Effector memory CD8-positive, alpha-beta T cell (primary cell): ENCODE results near the gene MBL2.

Source experiments
- ATAC-seq: fragments of 150-1000 bp; cut with Tn5 transposase; replicated peaks from 2 replicates; pipeline ENCODE4 v1.10.0; 2021; ENCODE audit warnings: mild to moderate bottlenecking, moderate library complexity
- DNase-seq, 3 experiments: peaks; one replicate each; pipeline ENCODE4 v3.0.0; 2021
- H3K27ac Mint-ChIP-seq, 2 donors: one replicate each; pipeline ENCODE4 v1.8.0; 2022; ENCODE audit warnings: mild to moderate bottlenecking in 2 of 2, mixed read lengths in 2 of 2, moderate library complexity in 2 of 2
- H3K27me3 Mint-ChIP-seq, 2 donors: one replicate each; pipeline ENCODE4 v1.8.0; 2022; ENCODE audit warnings: mixed read lengths in 2 of 2
- H3K36me3 Mint-ChIP-seq: one replicate; pipeline ENCODE4 v1.8.0; 2022; ENCODE audit warnings: mild to moderate bottlenecking, moderate library complexity, mixed read lengths; ENCODE audit not compliant: insufficient read depth
- H3K4me1 Mint-ChIP-seq, 2 donors: one replicate each; pipeline ENCODE4 v1.8.0; 2022; ENCODE audit warnings: low read depth in 2 of 2, mixed read lengths in 2 of 2
- H3K4me3 Mint-ChIP-seq, 2 donors: one replicate each; pipeline ENCODE4 v1.8.0; 2022; ENCODE audit warnings: mild to moderate bottlenecking in 2 of 2, mixed read lengths in 2 of 2, moderate library complexity in 2 of 2
- H3K9me3 Mint-ChIP-seq, 2 donors: one replicate each; pipeline ENCODE4 v1.8.0; 2022; ENCODE audit warnings: mixed read lengths in 2 of 2

Gene MBL2

GRCh38 chr10:52742731-52743130, 29.9 kb downstream of the MBL2 start:
- ATAC-seq (no peak), DNase-seq (no peak)
- H3K27me3 Mint-ChIP-seq = no peaks in the 10 kb centered on the region
- H3K9me3 Mint-ChIP-seq = peaks cover 8 to 24% of the 10 kb centered on the region in 2 donors
- H3K36me3 Mint-ChIP-seq = no peaks in the 10 kb centered on the region
- H3K4me3 Mint-ChIP-seq = no peak overlapping the region
- no peak overlapping the region for H3K27ac Mint-ChIP-seq
- no peaks in the 10 kb centered on the region for H3K4me1 Mint-ChIP-seq

GRCh38 chr10:52741851-52742250, 30.7 kb downstream of the MBL2 start:
- peaks cover 8 to 24% of the 10 kb centered on the region in 2 donors for H3K9me3 Mint-ChIP-seq
- no peaks in the 10 kb centered on the region for H3K36me3 Mint-ChIP-seq
- no peak overlapping the region for H3K27ac Mint-ChIP-seq
- no peaks in the 10 kb centered on the region for H3K4me1 Mint-ChIP-seq
- no peak overlapping the region for H3K4me3 Mint-ChIP-seq
- DNase-seq (no peak), ATAC-seq (no peak)
- H3K27me3 Mint-ChIP-seq = no peaks in the 10 kb centered on the region

- no peak for ATAC-seq
- Mint-ChIP-seq H3K36me3 (no peaks in the 10 kb centered on the region), H3K27me3 (no peaks in the 10 kb centered on the region), H3K4me3 (no peak overlapping the region), H3K9me3 (peaks cover 8 to 22% of the 10 kb centered on the region in 2 donors), H3K4me1 (no peaks in the 10 kb centered on the region), H3K27ac (no peak overlapping the region)
- no peak for DNase-seq
Observed at GRCh38 chr10:52740913-52741675, 31.5 kb downstream of the MBL2 start.

- ATAC-seq = no peak
- DNase-seq = no peak
- no peaks in the 10 kb centered on the region for H3K36me3 Mint-ChIP-seq
- no peak overlapping the region for H3K4me3 Mint-ChIP-seq
- no peaks in the 10 kb centered on the region for H3K4me1 Mint-ChIP-seq
- no peaks in the 10 kb centered on the region for H3K27me3 Mint-ChIP-seq
- H3K27ac Mint-ChIP-seq = no peak overlapping the region
- H3K9me3 Mint-ChIP-seq = peaks cover 6 to 15% of the 10 kb centered on the region in 2 donors
Observed at GRCh38 chr10:52740155-52740549, 32.4 kb downstream of the MBL2 start.

- no peaks in the 10 kb centered on the region for H3K27me3 Mint-ChIP-seq
- H3K27ac Mint-ChIP-seq = no peak overlapping the region
- H3K36me3 Mint-ChIP-seq = no peaks in the 10 kb centered on the region
- H3K4me3 Mint-ChIP-seq = no peak overlapping the region
- H3K4me1 Mint-ChIP-seq = no peaks in the 10 kb centered on the region
- no peak for DNase-seq
- no peak for ATAC-seq
- peaks cover 8 to 19% of the 10 kb centered on the region in 2 donors for H3K9me3 Mint-ChIP-seq
Observed at GRCh38 chr10:52739380-52740154, 33.0 kb downstream of the MBL2 start.

- no peak for ATAC-seq
Observed at GRCh38 chr10:52738951-52739350, 33.6 kb downstream of the MBL2 start.

GRCh38 chr10:52729271-52730104, 43.1 kb downstream of the MBL2 start:
- no peaks in the 10 kb centered on the region for H3K27me3 Mint-ChIP-seq
- H3K9me3 Mint-ChIP-seq = peaks cover 3 to 15% of the 10 kb centered on the region in 2 donors
- no peak overlapping the region for H3K4me3 Mint-ChIP-seq
- H3K36me3 Mint-ChIP-seq = no peaks in the 10 kb centered on the region
- no peak for DNase-seq
- no peaks in the 10 kb centered on the region for H3K4me1 Mint-ChIP-seq
- H3K27ac Mint-ChIP-seq = peak overlapping the region in 1 of 2 donors; percentile 50
- ATAC-seq = no peak

More at GRCh38 chr10:52738951-52739350, 33.6 kb downstream of the MBL2 start:
- Mint-ChIP-seq H3K4me3 (no peak overlapping the region), H3K27ac (no peak overlapping the region), H3K9me3 (peaks cover 8 to 19% of the 10 kb centered on the region in 2 donors), H3K36me3 (no peaks in the 10 kb centered on the region), H3K27me3 (no peaks in the 10 kb centered on the region), H3K4me1 (no peaks in the 10 kb centered on the region)
- DNase-seq = no peak

- Mint-ChIP-seq H3K9me3 (peaks cover 7 to 11% of the 10 kb centered on the region in 2 donors), H3K27me3 (no peaks in the 10 kb centered on the region), H3K27ac (no peak overlapping the region), H3K36me3 (no peaks in the 10 kb centered on the region), H3K4me1 (peaks cover 0 to 2% of the 10 kb centered on the region in 2 donors), H3K4me3 (no peak overlapping the region)
- ATAC-seq (no peak), DNase-seq (no peak)
Observed at GRCh38 chr10:52720018-52720417, 52.6 kb downstream of the MBL2 start.
